ENCODE results near the gene UBR7.
"Not testable (repeated sequence)": the region's sequence is repeated elsewhere in the genome, so short reads cannot be mapped to it uniquely, and the experiment has no call there.

Gene UBR7
- 10.0 to 25.6 reads per million in 2 donors for total RNA-seq

GRCh38 chr14:93206793-93207467, at the start of gene UBR7, which contains the start of gene GON7:
UBR7 (plus strand) TSS chr14:93207256; CDS start chr14:93207292, 36 bp downstream.
GON7 (minus strand) TSS chr14:93207065; CDS start chr14:93207037, 28 bp downstream.
- DNase-seq: peak; percentile 74 to 94 (median 82)

- DNase-seq: peak in 1 of 5 experiments; percentile 15
Observed at GRCh38 chr14:93158349-93158748, 48.7 kb upstream of the UBR7 start.

- DNase-seq: not testable (repeated sequence)
Observed at GRCh38 chr14:93159625-93160352, 47.3 kb upstream of the UBR7 start.

- no peak for DNase-seq
Observed at GRCh38 chr14:93160353-93160801, 46.7 kb upstream of the UBR7 start.

- DNase-seq: no peak
Observed at GRCh38 chr14:93161411-93161940, 45.6 kb upstream of the UBR7 start.

GRCh38 chr14:93163564-93163963, 43.5 kb upstream of the UBR7 start:
- no peak for DNase-seq

GRCh38 chr14:93165271-93166265, 41.5 kb upstream of the UBR7 start:
- DNase-seq: not testable (repeated sequence)

GRCh38 chr14:93168610-93169009, 38.4 kb upstream of the UBR7 start:
- DNase-seq: not testable (repeated sequence)

- DNase-seq: not testable (repeated sequence)
Observed at GRCh38 chr14:93169619-93170018, 37.4 kb upstream of the UBR7 start.

GRCh38 chr14:93170141-93170540, 36.9 kb upstream of the UBR7 start:
- not testable (repeated sequence) for DNase-seq

- no peak for DNase-seq
Observed at GRCh38 chr14:93171376-93171775, 35.7 kb upstream of the UBR7 start.

- no peak for DNase-seq
Observed at GRCh38 chr14:93173943-93174395, 33.1 kb upstream of the UBR7 start.

- DNase-seq: not testable (repeated sequence)
Observed at GRCh38 chr14:93174731-93175130, 32.3 kb upstream of the UBR7 start.

- no peak for DNase-seq
Observed at GRCh38 chr14:93175492-93175891, 31.6 kb upstream of the UBR7 start.

- DNase-seq: no peak
Observed at GRCh38 chr14:93183596-93184317, 23.3 kb upstream of the UBR7 start.

- DNase-seq: peak; percentile 83 to 98 (median 90)
Observed at GRCh38 chr14:93184391-93185348, 22.4 kb upstream of the UBR7 start, which contains the start of the genes LYSET and MOAP1. LYSET (plus strand) TSS chr14:93185317; CDS start chr14:93185406, 89 bp downstream. MOAP1 (minus strand) TSS chr14:93184897; CDS start chr14:93184242, 655 bp downstream.

GRCh38 chr14:93185349-93185720, 21.7 kb upstream of the UBR7 start:
- peak in 1 of 5 experiments; percentile 48 for DNase-seq

GRCh38 chr14:93186466-93186865, 20.6 kb upstream of the UBR7 start:
- DNase-seq: no peak

- DNase-seq: no peak
Observed at GRCh38 chr14:93186956-93187355, 20.1 kb upstream of the UBR7 start.
